Stimulated activated CD8-positive, alpha-beta memory T cell treated with anti-CD3 and anti-CD28 coated beads, Interleukin-12 subunit alpha, Interleukin-12 subunit beta, amount 100 ng/mL, for 4 hours (primary cell): ENCODE data around the gene SEMA4A.
"Not testable (repeated sequence)": the region's sequence is repeated elsewhere in the genome, so short reads cannot be mapped to it uniquely, and the experiment has no call there.

Experiments used
- DNase-seq: peaks from one replicate; pipeline ENCODE4 v3.0.0-alpha.2; 2020; ENCODE audit warnings: low read depth

SEMA4A gene

DNA sequence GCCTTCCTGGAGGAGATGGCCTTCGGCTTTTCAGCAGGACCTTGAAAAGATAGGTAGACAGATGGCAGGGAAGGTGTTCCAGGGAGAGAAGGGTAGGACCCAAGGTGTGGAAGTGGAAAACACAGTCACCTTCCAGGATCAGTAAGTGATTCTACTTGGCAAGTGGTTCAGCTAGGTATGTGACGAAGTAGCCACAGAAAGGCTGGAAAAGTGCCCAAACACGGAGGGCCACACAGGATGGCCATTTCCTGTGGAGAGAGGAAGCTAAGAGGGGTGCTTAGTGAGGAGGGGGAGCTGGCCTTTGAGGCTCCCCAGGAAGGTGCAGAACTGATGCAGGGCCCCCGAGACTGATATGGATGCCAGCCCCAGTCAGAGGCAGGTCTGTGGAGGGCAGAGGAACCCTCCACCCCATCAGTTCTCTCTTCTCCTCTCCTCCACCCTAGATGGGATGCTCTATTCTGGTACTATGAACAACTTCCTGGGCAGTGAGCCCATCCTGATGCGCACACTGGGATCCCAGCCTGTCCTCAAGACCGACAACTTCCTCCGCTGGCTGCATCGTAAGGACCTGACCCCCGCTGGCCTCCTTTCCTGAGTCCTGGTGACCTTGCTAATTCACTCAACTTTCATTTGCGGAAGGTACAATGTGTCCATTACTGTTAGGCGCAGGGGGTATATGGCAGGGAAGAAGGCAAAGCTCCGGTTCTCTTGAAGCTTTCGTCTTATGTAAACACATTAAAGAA, 6.8 kb downstream of the SEMA4A start:
- DNase-seq, result no peak

- DNase-seq, result peak; percentile 53
Measured at GRCh38 chr1:156160743-156161171, 7.4 kb downstream of the SEMA4A start.

DNA sequence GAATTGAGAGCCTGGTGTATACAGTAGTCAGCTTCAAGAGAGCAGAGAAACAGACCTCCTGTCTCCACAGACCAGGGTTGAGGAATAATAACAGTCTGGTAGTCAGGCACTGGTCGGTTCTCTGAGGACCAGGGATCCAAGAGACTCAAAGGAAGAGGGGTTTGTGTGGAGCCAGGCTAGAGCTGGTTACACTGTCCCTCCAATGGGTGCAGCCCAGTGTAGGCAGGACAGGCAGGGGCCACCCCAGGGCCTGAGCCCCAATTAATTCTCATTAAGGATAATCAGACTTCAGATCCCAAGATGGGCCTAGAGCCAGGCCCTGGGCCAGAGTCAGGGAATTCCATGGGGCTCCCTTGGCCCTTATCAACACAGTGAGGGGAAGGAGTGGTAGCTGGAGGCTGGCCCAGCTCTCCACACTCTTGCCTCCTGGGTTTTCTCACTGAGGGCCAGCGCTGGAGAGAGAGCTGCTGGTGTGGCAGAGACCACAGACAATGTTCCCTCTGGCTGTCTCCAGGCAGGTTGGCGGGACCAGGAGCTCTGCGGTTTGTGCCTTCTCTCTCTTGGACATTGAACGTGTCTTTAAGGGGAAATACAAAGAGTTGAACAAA, 9.1 kb downstream of the SEMA4A start:
- no peak for DNase-seq

GRCh38 chr1:156163712-156164111, 10.3 kb downstream of the SEMA4A start:
- DNase-seq, result no peak

DNA sequence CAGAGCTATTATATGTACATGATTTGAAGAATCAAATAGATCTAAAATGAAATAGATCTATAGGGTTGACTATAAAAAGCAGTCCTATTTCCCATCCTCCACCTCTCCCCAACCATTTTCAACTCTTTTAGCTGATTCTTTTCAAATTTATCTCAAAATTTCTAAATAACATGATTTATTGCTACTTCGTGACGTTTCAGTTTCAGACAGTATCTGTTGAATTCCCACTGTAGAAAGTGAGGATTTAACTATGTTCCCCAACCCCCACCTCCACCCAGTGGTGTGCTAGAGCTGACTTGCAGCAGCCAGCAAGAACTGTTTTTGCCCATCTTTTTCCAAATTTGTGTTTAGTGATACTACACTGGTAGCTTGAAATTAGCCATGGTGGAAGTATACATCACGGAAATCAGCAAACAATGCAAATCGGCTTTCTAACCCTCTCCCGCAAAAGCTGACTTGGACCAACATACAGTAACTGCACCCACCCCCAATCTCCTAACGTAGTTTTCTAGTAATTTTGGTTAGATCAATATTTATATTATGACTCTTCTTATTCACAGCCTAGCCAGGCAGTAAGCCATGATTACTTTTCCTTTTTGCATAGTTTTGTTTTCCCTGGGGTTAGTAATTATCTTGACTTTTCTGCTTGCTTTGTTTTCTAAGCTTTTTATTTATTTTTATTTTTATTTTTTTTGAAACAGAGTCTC, 10.9 kb downstream of the SEMA4A start:
- no peak for DNase-seq

GRCh38 chr1:156165083-156165482, 11.7 kb downstream of the SEMA4A start:
- DNase-seq, result no peak

GRCh38 chr1:156167536-156167935, 14.2 kb downstream of the SEMA4A start:
- DNase-seq, result no peak

- DNase-seq, result no peak
Measured at GRCh38 chr1:156172696-156173470, 19.5 kb downstream of the SEMA4A start.

- DNase-seq, result no peak
Measured at GRCh38 chr1:156176610-156177210, 23.3 kb downstream of the SEMA4A start.

DNA sequence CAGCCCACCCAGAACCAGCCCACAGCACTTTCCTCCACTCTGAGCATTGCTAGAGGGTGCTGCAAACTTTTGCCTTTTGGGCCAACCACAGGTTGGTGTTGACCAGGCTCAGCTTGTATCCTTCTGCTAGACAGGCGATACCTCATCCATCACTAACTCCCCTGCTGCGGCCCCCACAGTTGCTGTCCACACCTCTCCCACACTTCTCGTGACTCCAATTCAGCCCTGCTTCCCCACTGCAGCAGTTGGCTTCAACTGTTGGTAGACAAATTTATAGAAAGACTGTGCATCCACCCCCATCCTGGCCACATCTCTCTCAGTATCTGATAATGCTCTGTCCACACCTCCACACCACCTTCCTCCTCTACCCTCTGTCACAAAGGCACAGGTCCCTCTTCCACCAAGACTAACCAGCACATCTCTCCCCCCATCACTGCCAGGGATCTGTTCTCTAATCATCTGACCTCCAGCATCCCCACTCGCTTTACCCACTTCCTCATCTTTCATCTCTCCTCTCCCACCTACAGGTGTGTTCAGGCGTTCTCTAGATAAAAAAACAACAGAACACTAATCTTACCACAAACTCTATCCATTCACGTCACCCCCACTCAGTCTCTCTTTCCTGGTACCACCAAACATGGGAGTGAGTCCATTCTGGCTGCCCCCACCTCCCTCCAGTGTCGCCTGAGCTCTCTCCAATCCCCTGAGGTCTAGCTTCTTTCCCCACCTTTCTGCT, 24.7 kb downstream of the SEMA4A start:
- no peak for DNase-seq

DNA sequence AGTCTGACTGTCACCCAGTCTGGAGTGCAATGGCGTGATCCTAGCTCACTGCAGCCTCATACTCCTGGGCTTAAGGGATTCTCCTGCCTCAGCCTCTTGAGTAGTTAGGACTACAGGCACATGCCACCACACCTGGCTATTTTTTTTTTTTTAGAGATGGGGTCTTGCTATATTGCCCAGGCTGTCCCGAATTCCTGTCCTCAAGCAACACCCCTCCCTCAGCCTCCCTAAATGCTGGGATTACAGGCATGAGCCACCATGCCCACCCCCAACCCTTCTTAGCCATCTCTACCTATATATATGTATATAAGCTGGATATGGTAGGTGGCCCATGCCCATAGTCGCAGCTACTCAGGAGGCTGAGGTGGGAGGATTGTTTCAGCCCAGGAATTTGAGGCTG, 27.1 kb downstream of the SEMA4A start:
- no peak for DNase-seq

DNA sequence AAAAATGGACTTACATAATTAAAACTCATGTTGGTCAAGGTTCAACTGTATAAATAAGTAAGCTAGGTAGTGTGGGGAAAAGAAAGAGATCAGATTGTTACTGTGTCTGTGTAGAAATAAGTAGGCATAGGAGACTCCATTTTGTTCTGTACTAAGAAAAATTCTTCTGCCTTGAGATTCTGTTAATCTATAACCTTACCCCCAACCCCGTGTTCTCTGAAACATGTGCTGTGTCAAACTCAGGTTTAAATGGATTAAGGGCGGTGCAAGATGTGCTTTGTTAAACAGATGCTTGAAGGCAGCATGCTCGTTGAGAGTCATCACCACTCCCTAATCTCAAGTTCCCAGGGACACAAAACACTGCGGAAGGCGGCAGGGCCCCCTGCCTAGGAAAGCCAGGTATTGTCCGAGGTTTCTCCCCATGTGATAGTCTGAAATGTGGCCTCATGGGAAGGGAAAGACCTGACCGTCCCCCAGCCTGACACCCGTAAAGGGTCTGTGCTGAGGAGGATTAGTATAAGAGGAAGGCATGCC, 28.1 kb downstream of the SEMA4A start:
- not testable (repeated sequence) for DNase-seq

DNA sequence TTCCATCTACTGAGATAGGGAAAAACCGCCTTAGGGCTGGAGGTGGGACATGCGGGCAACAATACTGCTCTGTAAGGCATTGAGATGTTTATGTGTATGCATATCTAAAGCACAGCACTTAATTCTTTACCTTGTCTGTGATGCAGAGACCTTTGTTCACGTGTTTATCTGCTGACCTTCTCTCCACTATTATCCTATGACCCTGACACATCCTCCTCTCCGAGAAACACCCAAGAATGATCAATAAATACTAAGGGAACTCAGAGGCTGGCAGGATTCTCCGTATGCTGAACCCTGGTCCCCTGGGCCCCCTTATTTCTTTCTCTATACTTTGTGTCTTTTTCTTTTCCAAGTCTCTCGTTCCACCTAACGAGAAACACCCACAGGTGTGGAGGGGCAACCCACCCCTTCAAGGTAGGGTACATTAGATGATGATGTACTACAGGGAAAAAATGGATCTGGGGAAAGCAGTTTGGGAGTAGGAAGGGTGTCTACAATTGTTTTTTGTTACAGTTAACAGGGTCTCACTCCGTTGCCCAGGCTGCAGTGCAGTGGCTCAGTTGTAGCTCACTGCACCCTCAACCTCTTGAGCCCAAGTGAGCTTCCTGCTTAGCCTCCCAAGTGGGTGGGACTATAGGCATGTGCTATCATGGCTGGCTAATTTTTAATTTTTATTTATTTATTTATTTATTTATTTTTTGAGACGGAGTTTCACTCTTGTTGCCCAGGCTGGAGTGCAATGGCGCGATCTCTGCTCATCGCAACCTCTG, 28.8 kb downstream of the SEMA4A start:
- DNase-seq, result not testable (repeated sequence)

- DNase-seq, result not testable (repeated sequence)
Measured at GRCh38 chr1:156186347-156187177, 33.2 kb downstream of the SEMA4A start.

DNA sequence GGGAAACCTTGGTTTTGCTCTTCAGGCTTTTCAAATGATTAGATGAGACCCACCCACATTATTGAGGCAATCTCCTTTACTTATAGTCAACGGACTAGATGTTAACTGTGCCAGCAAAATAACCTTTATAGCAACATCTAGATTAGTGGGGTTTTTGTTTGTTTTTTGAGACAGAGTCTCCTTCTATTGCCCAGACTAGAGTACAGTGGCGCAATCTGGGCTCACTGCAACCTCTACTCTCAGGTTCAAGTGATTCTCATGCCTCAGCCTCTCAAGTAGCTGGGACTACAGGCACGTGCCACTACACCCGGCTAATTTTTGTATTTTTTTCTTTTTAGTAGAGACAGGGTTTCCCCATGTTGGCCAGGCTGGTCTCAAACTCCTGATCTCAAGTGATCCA, 36.9 kb downstream of the SEMA4A start:
- not testable (repeated sequence) for DNase-seq

DNA sequence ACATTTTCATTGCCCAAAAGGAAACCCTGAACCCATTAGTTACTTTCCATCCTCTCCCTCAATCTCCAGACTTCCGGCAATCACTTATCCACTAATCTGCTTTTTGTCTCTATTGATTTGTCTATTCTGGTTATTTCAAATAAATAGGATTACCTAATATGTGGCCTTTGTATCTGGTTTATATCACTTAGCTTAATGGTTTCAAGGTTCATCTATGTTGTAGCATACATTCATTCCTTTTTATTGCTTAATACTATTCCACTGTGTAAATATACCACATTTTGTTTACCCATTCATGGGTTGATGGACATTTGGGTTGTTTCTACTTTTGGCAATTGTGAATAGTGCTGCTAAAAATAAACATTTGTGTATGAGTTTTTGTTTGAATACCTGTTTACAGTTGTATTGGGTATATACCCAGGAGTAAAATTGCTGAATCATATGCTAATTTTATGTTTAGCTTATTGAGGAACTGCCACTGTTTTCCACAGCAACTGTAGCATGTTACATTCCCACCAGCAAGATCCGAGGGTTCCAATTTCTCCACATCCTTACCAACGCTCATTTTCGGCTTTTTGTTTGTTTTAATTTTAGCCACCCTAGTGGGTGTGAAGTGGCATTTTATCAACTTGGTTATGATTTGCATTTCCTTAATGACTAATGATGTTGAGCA, 38.0 kb downstream of the SEMA4A start:
- no peak for DNase-seq

- no peak for DNase-seq
Measured at GRCh38 chr1:156193208-156193487, 39.8 kb downstream of the SEMA4A start.

DNA sequence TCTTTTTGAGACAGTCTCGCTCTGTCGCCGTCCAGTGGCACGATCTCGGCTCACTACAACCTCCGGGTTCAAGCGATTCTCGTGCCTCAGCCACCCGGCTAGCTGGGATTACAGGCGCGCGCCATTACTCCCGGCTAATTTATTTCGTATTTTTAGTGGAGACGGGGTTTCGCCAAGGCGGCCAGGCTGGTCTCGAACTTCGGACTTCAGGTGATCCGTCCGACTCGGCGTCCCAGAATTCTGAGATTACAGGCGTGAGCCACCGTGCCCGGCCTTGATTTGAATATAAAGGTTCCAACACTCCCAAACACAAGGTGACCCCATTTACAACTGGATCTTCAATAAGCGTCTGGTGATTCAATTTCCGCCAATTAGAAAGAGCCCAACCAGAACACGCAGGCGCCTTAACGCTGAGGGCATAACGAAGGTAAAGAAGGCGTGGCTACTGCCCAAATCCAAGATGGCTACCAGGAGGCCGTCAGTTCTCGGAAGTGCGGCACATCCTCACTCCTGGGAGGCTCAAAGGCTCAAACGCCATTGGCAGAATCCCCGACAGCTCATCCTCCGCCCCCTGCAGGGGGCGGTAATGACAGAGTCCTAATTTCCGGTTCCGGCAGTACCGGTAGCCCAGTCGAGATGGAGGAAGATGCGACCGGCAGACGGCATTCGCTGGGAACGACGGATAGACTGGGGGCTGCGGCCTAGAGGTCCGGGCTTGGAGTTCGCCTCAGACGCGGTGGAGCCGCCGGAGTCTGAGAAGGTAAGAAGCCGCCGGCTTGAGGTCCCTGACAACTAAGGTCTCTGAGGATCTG, 40.3 kb downstream of the SEMA4A start, which contains the start of gene SLC25A44:
Gene SLC25A44 (plus strand): TSS at position 617 of the 812 bp plus-strand sequence. CDS start 5,744 bp downstream, outside the sequence.
- peak; percentile 91 for DNase-seq
